Cardiac muscle cell (in vitro differentiated cells and primary cell): ENCODE data around the gene SERAC1. TPM values are rescaled to one million over a fixed set of nuclear protein-coding genes. Genes with fewer than 3 reads are reported as not detected.

ENCODE experiments used
- DNase-seq, 2 donors: peaks; one replicate each; pipeline versions ENCODE4 v3.0.0 to v3.0.0-alpha.2; 2010 to 2017; ENCODE audit warnings: low read depth in 1 of 2, low spot score in 1 of 2
- H3K27ac ChIP-seq: fragments of 200-600 bp; sonication (generic); 2 replicates; pipeline ENCODE4 v1.5.1; 2016
- H3K27me3 ChIP-seq: fragments of 200-600 bp; sonication (generic); 2 replicates; pipeline ENCODE4 v1.6.0; 2016; ENCODE audit warnings: control low read depth
- H3K36me3 ChIP-seq: fragments of 200-600 bp; sonication (generic); 2 replicates; pipeline ENCODE4 v1.5.1; 2016; ENCODE audit warnings: control low read depth
- H3K4me1 ChIP-seq: fragments of 200-600 bp; sonication (generic); 2 replicates; pipeline ENCODE4 v1.8.1; 2017; ENCODE audit warnings: low read depth, mild to moderate bottlenecking, mixed run types
- H3K4me3 ChIP-seq: fragments of 200-600 bp; sonication (generic); 2 replicates; pipeline ENCODE4 v1.5.1; 2016; ENCODE audit warnings: mild to moderate bottlenecking
- H3K9me3 ChIP-seq: fragments of 200-600 bp; sonication (generic); 2 replicates; pipeline ENCODE4 v1.5.1; 2017; ENCODE audit warnings: low read depth, mild to moderate bottlenecking, control low read depth
- polyA plus RNA-seq: library from polyadenylated mRNA; unstranded; fragments of >200 nt; fragmentation: Nextera tagmentation; extraction: Ambion mirVana; gene quantifications from 2 replicates; pipeline ENCODE4 v1.2.1, GENCODE V29; 2016
- total RNA-seq: library from RNA; depleted of rRNA; stranded (reverse); fragments of >200 nt; gene quantifications from 2 replicates; pipeline ENCODE4 v1.2.3, GENCODE V29; 2016
- TF ChIP-seq, protein P1 (sequence below): IDR thresholded peaks from 2 replicates; pipeline ENCODE4 v1.5.1; 2012; ENCODE audit warnings: low read depth, mild to moderate bottlenecking, low read length

SERAC1 gene
- total and polyA plus RNA-seq, 2 experiments from 2014 or later, result 8.7 to 10.2 TPM

DNA sequence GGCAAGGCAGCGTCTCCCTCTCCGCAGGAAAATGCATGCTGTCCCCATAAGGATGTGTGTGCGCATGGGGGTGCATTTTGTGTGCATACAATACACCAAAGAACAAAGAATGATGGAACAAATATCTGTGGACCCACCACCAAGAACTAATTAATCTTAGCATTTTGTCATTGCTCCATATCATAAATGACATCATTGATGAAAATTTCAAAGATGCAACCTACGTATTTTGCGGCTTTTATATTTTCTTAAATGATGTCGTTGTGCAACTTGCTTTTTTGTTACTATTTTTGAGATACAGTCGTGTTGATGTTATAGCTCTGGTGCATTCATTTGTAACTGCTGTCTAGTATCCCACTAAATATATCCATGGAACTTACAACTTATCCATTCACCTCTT lies 89.7 kb downstream of the SERAC1 start:
- H3K27ac ChIP-seq, result no peak overlapping the region
- no peaks in the 10 kb centered on the region for H3K36me3 ChIP-seq
- TF ChIP-seq, protein P1, sequence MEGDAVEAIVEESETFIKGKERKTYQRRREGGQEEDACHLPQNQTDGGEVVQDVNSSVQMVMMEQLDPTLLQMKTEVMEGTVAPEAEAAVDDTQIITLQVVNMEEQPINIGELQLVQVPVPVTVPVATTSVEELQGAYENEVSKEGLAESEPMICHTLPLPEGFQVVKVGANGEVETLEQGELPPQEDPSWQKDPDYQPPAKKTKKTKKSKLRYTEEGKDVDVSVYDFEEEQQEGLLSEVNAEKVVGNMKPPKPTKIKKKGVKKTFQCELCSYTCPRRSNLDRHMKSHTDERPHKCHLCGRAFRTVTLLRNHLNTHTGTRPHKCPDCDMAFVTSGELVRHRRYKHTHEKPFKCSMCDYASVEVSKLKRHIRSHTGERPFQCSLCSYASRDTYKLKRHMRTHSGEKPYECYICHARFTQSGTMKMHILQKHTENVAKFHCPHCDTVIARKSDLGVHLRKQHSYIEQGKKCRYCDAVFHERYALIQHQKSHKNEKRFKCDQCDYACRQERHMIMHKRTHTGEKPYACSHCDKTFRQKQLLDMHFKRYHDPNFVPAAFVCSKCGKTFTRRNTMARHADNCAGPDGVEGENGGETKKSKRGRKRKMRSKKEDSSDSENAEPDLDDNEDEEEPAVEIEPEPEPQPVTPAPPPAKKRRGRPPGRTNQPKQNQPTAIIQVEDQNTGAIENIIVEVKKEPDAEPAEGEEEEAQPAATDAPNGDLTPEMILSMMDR, result no peak
- H3K4me1 ChIP-seq, result no peaks in the 10 kb centered on the region
- no peak overlapping the region for H3K4me3 ChIP-seq
- H3K9me3 ChIP-seq, result no peaks in the 10 kb centered on the region
- no peaks in the 10 kb centered on the region for H3K27me3 ChIP-seq
- no peak for DNase-seq

DNA sequence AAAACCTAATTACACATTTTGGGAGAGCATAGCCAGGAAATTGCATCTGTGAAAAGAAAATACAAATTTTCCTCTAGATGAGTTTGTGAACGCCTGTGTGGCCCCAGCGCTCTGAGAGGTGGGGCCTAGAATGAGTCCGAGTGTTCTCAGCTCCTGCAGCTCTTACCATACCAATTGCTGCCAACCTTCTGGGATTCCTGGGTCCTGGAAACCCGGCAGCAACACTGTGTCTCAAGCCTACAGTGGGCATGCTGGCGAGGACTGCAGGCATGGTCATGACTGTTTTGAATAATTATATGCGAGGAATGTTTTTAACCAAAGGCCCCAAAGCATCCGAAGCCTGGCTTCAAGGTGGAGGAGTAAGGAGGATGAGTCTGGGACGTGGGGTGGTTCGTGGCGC lies 90.4 kb downstream of the SERAC1 start:
- TF ChIP-seq, protein P1, result no peak
- Histone ChIP-seq H3K4me3 (no peak overlapping the region), H3K4me1 (no peaks in the 10 kb centered on the region), H3K9me3 (no peaks in the 10 kb centered on the region), H3K36me3 (no peaks in the 10 kb centered on the region), H3K27ac (no peak overlapping the region), H3K27me3 (no peaks in the 10 kb centered on the region)
- DNase-seq, result no peak

DNA sequence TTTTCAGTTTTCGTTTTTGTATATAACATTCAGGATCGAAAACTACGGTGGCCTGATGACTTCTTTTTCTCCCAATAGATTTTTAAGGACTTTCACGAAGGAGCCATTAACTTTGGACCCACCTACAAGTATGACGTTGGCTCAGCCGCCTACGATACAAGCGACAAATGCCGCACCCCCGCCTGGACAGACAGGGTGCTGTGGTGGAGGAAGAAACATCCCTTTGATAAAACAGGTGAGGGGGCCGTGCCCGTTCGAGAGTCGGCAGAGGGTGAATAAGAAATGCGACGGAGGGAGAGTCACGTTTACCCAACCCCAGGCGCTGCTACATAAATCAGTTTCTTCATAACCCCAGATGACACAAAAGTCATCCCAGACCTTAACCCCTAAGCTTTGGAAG lies 91.5 kb downstream of the SERAC1 start:
- no peak for DNase-seq
- no peaks in the 10 kb centered on the region for H3K4me1 ChIP-seq
- no peak overlapping the region for H3K4me3 ChIP-seq
- H3K9me3 ChIP-seq, result no peaks in the 10 kb centered on the region
- TF ChIP-seq, protein P1, result no peak
- H3K27me3 ChIP-seq, result no peaks in the 10 kb centered on the region
- H3K36me3 ChIP-seq, result no peaks in the 10 kb centered on the region
- no peak overlapping the region for H3K27ac ChIP-seq

DNA sequence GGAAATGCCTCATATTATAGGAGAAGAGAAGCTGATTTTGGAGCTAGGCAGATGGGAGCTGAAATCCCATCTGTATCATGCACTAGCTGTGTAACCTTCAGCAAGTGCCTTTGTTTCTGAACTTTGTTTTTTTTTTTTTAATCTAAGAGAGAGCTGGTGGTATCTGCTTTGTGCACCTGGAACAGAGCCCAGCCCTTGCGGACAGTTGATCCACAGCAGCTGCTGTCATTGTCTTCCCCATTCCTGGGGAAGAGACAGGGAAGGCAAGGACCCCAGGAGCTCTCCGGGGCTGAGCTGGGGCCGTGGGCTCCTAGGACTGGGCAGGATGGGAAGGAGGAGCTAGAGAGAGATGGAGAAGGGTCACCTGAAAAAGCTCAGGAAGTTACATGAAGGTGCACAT lies 94.3 kb downstream of the SERAC1 start:
- Histone ChIP-seq H3K9me3 (no peaks in the 10 kb centered on the region), H3K36me3 (no peaks in the 10 kb centered on the region), H3K4me3 (no peak overlapping the region), H3K27ac (no peak overlapping the region), H3K27me3 (no peaks in the 10 kb centered on the region), H3K4me1 (no peaks in the 10 kb centered on the region)
- TF ChIP-seq, protein P1, result no peak
- peak in 1 of 2 donors; percentile 50 for DNase-seq

DNA sequence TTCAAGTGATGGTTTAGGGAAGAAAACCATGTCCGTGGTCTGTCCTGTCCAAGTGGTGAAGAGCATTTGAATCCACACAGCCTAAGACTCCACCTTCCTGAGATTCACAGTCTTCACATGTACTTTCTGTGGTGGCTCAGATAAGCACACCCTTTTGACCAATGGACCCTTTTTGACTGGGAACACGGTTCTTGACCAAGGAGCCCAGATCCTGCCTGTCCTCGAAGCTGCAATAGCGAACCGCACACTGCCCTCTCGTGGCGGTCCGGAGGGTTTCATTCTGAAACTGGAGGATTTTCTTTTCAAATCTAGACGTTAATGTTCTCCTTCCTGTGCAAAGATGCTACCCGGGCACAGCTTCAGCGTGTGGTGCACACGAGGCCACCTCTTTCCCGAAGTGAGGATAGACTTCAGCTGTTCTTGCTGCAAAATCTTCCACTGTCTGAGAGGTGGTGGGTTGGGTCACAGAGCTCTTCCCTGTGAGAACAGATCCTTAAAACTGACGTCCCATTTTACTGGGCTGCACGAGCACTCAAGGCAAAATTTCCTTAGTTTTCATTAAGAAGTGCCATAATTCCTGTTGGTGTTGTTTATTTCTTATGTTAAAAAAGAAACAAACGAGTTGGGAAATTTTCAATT lies 95.9 kb downstream of the SERAC1 start:
- TF ChIP-seq, protein P1, result peak; percentile 83
- Histone ChIP-seq H3K4me3 (no peak overlapping the region), H3K4me1 (no peaks in the 10 kb centered on the region), H3K9me3 (no peaks in the 10 kb centered on the region), H3K27ac (no peak overlapping the region), H3K27me3 (no peaks in the 10 kb centered on the region), H3K36me3 (no peaks in the 10 kb centered on the region)
- DNase-seq, result peak; percentile 75 to 83
